ENCODE measurements around the gene RUSC1. TPM values are rescaled to one million over a fixed set of nuclear protein-coding genes. Genes with fewer than 3 reads are reported as not detected.

RUSC1 gene
- total RNA-seq, 1 experiment from 2014 or later, result 80.3 TPM

- no TSS peak for BruUV-seq (replicated peaks)
- H3F3A ChIP-seq (ENCODE audit: low read length, unreplicated experiment), result no peaks in the 10 kb centered on the region
- ATAC-seq, result peak; percentile 47
- peak; percentile 92 for DNase-seq
- ChIA-PET CTCF (interaction anchor here (0.9 to 1.7 kb wide), 5 partner anchors 47 to 181 kb away, joined by 3 to 14 read pairs (median 5); partner anchors contain the start of genes CLK2 and HCN3), POLR2A (ENCODE audit: unreplicated experiment) (interaction anchor here (0.6 to 1.3 kb wide), 5 partner anchors 46 to 328 kb away, joined by 3 to 6 read pairs (median 4); partner anchors contain the start of genes CLK2, ENTREP3, HCN3 and SCAMP3)
- peaks cover 21% of the 10 kb centered on the region for H3K4me1 ChIP-seq (ENCODE audit: insufficient read depth, low read length)
- no peaks in the 10 kb centered on the region for H3K9me2 ChIP-seq (replicated peaks; ENCODE audit: low read length)
- peaks cover 20% of the 10 kb centered on the region for H3K36me3 ChIP-seq (ENCODE audit: low read depth, low read length)
- peak overlapping the region; percentile 93 for H3K4me2 ChIP-seq (ENCODE audit: low read length)
- no peaks in the 10 kb centered on the region for H3K27me3 ChIP-seq (ENCODE audit: low read length)
- peak overlapping the region; percentile 83 for H3K27ac ChIP-seq (ENCODE audit: low read length)
- peak overlapping the region; percentile 92 for H2AFZ ChIP-seq (ENCODE audit: low read length)
- H3K4me3 ChIP-seq (ENCODE audit: low read length), result peak overlapping the region; percentile 80
- no peaks in the 10 kb centered on the region for H3K9me3 ChIP-seq (ENCODE audit: low read length)
- TF ChIP-seq EZH2phosphoT487 (IDR thresholded peaks at IDR 0.05; ENCODE audit: borderline replicate concordance, low read length) (no peak), EZH2 (IDR thresholded peaks at IDR 0.05; ENCODE audit: low read length, unreplicated experiment) (no peak)
- TF ChIP-seq, protein P1, sequence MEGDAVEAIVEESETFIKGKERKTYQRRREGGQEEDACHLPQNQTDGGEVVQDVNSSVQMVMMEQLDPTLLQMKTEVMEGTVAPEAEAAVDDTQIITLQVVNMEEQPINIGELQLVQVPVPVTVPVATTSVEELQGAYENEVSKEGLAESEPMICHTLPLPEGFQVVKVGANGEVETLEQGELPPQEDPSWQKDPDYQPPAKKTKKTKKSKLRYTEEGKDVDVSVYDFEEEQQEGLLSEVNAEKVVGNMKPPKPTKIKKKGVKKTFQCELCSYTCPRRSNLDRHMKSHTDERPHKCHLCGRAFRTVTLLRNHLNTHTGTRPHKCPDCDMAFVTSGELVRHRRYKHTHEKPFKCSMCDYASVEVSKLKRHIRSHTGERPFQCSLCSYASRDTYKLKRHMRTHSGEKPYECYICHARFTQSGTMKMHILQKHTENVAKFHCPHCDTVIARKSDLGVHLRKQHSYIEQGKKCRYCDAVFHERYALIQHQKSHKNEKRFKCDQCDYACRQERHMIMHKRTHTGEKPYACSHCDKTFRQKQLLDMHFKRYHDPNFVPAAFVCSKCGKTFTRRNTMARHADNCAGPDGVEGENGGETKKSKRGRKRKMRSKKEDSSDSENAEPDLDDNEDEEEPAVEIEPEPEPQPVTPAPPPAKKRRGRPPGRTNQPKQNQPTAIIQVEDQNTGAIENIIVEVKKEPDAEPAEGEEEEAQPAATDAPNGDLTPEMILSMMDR (conservative IDR thresholded peaks at IDR 0.05; ENCODE audit: low read depth, low read length), result no peak
- no peaks in the 10 kb centered on the region for H4K20me1 ChIP-seq (ENCODE audit: low read length)
- H3K9ac ChIP-seq (ENCODE audit: low read length), result peak overlapping the region; percentile 84
- peaks cover 29% of the 10 kb centered on the region for H3K79me2 ChIP-seq (ENCODE audit: low read length)
- intact Hi-C loops (cut with micrococcal nuclease), result loop anchor here (1.0 to 2.0 kb wide), 5 partner anchors 15 to 325 kb away; partner anchors contain the start of genes ENTREP3, FDPS, HCN3 and THBS3
These were observed 3.0 kb downstream of the RUSC1 start for GRCh38 chr1:155323729-155324036.

DNA sequence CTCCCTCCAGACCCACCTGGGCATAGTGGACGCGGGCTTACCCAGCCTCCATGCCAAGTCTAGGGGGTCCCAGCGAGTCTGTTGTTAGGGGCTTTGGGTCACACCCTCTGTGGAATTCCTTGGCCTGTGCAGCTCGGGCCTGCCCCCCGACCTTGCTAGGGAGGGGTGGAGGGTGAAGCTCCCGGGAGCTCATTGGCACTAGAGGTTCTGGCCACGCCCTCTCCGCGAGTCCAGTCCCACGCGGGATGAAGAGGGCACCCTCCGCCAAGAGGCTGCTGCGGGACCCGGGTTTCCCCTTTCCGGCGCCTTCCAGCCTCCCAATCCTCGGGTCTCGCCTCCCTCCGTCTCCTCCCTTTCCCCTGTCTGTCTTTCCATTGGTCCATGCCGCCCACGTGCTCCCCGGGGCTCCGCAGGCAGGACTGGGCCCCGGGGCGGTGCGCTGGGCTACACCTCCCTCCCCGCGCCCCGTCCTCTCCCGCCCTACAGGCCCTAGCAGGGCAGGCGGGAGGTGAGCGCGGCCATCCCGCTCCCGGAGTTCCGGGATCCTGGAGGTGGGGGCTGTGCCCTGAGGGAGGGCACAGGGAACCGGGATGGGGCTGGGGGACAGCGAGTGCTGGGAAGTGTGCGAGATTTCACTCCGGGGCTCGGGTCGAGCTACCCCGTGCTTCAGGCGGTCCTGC, 3.5 kb downstream of the RUSC1 start:
- H3K36me3 ChIP-seq (ENCODE audit: low read depth, low read length), result peaks cover 20% of the 10 kb centered on the region; the same call in 1 of the 2 replicates

More for the DNA sequence above, 3.5 kb downstream of the RUSC1 start:
- Histone ChIP-seq H3K9me2 (replicated peaks; ENCODE audit: low read length) (no peaks in the 10 kb centered on the region), H3K4me2 (ENCODE audit: low read length) (peak overlapping the region; percentile 93), H3F3A (ENCODE audit: low read length, unreplicated experiment) (no peaks in the 10 kb centered on the region), H3K4me1 (ENCODE audit: insufficient read depth, low read length) (peaks cover 21% of the 10 kb centered on the region), H3K9me3 (ENCODE audit: low read length) (no peaks in the 10 kb centered on the region), H2AFZ (ENCODE audit: low read length) (peak overlapping the region; percentile 92), H3K9ac (ENCODE audit: low read length) (peak overlapping the region; percentile 84), H3K79me2 (ENCODE audit: low read length) (peaks cover 29% of the 10 kb centered on the region), H3K4me3 (ENCODE audit: low read length) (peak overlapping the region; percentile 80), H3K27ac (ENCODE audit: low read length) (peak overlapping the region; percentile 83), H3K27me3 (ENCODE audit: low read length) (no peaks in the 10 kb centered on the region), H4K20me1 (ENCODE audit: low read length) (no peaks in the 10 kb centered on the region)
- CTCF ChIA-PET, result interaction anchor here (0.9 to 1.7 kb wide), 6 partner anchors 47 to 180 kb away, joined by 3 to 14 read pairs (median 4); partner anchors contain the start of genes CLK2 and HCN3
- DNase-seq (peak; percentile 98), ATAC-seq (peak; percentile 63)
- no TSS peak for BruUV-seq (replicated peaks)
- TF ChIP-seq EZH2 (IDR thresholded peaks at IDR 0.05; ENCODE audit: low read length, unreplicated experiment) (no peak), EZH2phosphoT487 (IDR thresholded peaks at IDR 0.05; ENCODE audit: borderline replicate concordance, low read length) (no peak)
- TF ChIP-seq, protein P1 (conservative IDR thresholded peaks at IDR 0.05; ENCODE audit: low read depth, low read length), result no peak
- POLR2A ChIA-PET (ENCODE audit: unreplicated experiment), result interaction anchor here (0.5 to 1.3 kb wide), 5 partner anchors 47 to 327 kb away, joined by 3 to 6 read pairs (median 4); partner anchors contain the start of genes ASH1L, CLK2, HCN3 and SCAMP3
- intact Hi-C loops (cut with micrococcal nuclease), result loop anchor here (2.0 kb wide), 1 partner anchor 117 kb away; the partner anchor contains the start of gene THBS3
